Activated CD4-positive, CD25-positive, alpha-beta regulatory T cell treated with anti-CD3 and anti-CD28 coated beads, Interleukin-2, amount 50 U/mL, for 16 hours (primary cell): ENCODE data around the gene EME1.
A peak's percentile ranks its signal among the peaks of the same experiment; 100 is the strongest.

Experiments
- DNase-seq: peaks from one replicate; pipeline ENCODE4 v3.0.0-alpha.2; 2020; ENCODE audit warnings: low read depth, low spot score

EME1 gene

GRCh38 chr17:50348522-50349242, 24.3 kb upstream of the EME1 start:
- DNase-seq: no peak

GRCh38 chr17:50349243-50349600, 23.8 kb upstream of the EME1 start:
- no peak for DNase-seq

GRCh38 chr17:50350733-50351132, 22.3 kb upstream of the EME1 start:
- DNase-seq: no peak

GRCh38 chr17:50352072-50352692, 20.8 kb upstream of the EME1 start:
- DNase-seq: no peak

- DNase-seq: no peak
These were observed 20.1 kb upstream of the EME1 start for GRCh38 chr17:50352693-50353599.

GRCh38 chr17:50353600-50354195, 19.3 kb upstream of the EME1 start:
- no peak for DNase-seq

- no peak for DNase-seq
These were observed 18.8 kb upstream of the EME1 start for GRCh38 chr17:50354198-50354597.

GRCh38 chr17:50354776-50355175, 18.3 kb upstream of the EME1 start:
- DNase-seq: no peak

- DNase-seq: no peak
These were observed 17.7 kb upstream of the EME1 start for GRCh38 chr17:50355336-50355700.

- DNase-seq: no peak
These were observed 17.2 kb upstream of the EME1 start for GRCh38 chr17:50355701-50356341.

GRCh38 chr17:50356418-50356817, 16.6 kb upstream of the EME1 start:
- no peak for DNase-seq

GRCh38 chr17:50356892-50357510, 16.0 kb upstream of the EME1 start:
- DNase-seq: no peak

GRCh38 chr17:50358177-50358576, 14.9 kb upstream of the EME1 start:
- DNase-seq: no peak

GRCh38 chr17:50359005-50359699, 13.9 kb upstream of the EME1 start:
- no peak for DNase-seq

GRCh38 chr17:50359998-50360461, 13.0 kb upstream of the EME1 start:
- no peak for DNase-seq

GRCh38 chr17:50360486-50361115, 12.4 kb upstream of the EME1 start:
- no peak for DNase-seq

GRCh38 chr17:50361561-50362480, 11.2 kb upstream of the EME1 start:
- peak; percentile 28 for DNase-seq

- no peak for DNase-seq
These were observed 10.4 kb upstream of the EME1 start for GRCh38 chr17:50362661-50363060.
